ENCODE data around the gene ANKH. TPM values are rescaled to one million over a fixed set of nuclear protein-coding genes. Genes with fewer than 3 reads are reported as not detected.

Gene ANKH
- total RNA-seq, 1 experiment from 2014 or later, result 65.2 TPM

DNA sequence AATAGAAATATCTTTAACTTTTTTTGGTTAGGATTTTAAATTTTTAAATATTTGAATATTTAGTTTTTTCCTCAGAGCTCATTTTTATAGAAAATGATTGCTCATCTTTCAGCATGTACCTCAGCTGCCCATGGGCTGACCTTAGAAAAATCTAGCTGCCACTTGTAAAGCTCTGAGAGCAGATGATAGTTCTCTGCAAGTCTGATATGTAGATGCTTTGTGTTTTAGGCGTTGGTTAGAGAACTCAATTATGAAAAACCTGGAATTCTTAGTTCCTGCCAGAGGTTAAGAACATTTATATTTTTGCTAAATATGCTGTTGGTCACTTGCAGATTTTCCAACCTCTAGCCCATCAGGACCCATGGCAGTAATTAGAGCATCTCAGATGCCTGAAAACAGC lies 192.0 kb downstream of the ANKH start:
- POLR2A ChIA-PET, result no interaction called here
- Histone ChIP-seq H3K27ac (ENCODE audit: low read depth, low read length) (no peak overlapping the region), H3K9me2 (ENCODE audit: insufficient read depth) (no peaks in the 10 kb centered on the region), H3K4me3 (replicated peaks in 1 of 2; ENCODE audit: low read depth in 1 of 2, low read length in 2 of 2) (no peak overlapping the region), H3K9me3 (ENCODE audit: control insufficient read depth in 1 of 2, insufficient read depth in 1 of 2, low read depth in 1 of 2, low read length in 2 of 2) (no peaks in the 10 kb centered on the region), H4K20me1 (ENCODE audit: insufficient read depth) (no peaks in the 10 kb centered on the region), H3K79me2 (ENCODE audit: insufficient read depth, low read length) (peaks cover 52% of the 10 kb centered on the region), H3K36me3 (ENCODE audit: control insufficient read depth in 1 of 2, insufficient read depth in 2 of 2, low read length in 2 of 2) (peaks cover 10 to 20% of the 10 kb centered on the region in 2 experiments; a peak in 3 of 4 replicates), H2AFZ (ENCODE audit: low read depth, low read length, poor library complexity, severe bottlenecking) (no peak overlapping the region), H3K27me3 (ENCODE audit: insufficient read depth, low read length) (no peaks in the 10 kb centered on the region), H3K9ac (ENCODE audit: low read length) (no peak overlapping the region), H3K4me2 (ENCODE audit: low read length) (no peak overlapping the region), H3K4me1 (ENCODE audit: control insufficient read depth in 1 of 2, insufficient read depth in 2 of 2, low read length in 2 of 2) (no peaks in the 10 kb centered on the region)
- RAD21 ChIA-PET (ENCODE audit: low non-redundant PET in 1 of 2, low total read pairs in 2 of 2, uncharacterized antibody in 2 of 2, unreplicated experiment in 2 of 2), result no interaction called here
- DNase-seq (ENCODE audit: low read depth, low spot score), result no peak
- TF ChIP-seq FOSL1 (IDR thresholded peaks at IDR 0.05; ENCODE audit: low read depth), result no peak
- no peak for TF ChIP-seq JUND (IDR thresholded peaks at IDR 0.05)
- TF ChIP-seq, protein P1, sequence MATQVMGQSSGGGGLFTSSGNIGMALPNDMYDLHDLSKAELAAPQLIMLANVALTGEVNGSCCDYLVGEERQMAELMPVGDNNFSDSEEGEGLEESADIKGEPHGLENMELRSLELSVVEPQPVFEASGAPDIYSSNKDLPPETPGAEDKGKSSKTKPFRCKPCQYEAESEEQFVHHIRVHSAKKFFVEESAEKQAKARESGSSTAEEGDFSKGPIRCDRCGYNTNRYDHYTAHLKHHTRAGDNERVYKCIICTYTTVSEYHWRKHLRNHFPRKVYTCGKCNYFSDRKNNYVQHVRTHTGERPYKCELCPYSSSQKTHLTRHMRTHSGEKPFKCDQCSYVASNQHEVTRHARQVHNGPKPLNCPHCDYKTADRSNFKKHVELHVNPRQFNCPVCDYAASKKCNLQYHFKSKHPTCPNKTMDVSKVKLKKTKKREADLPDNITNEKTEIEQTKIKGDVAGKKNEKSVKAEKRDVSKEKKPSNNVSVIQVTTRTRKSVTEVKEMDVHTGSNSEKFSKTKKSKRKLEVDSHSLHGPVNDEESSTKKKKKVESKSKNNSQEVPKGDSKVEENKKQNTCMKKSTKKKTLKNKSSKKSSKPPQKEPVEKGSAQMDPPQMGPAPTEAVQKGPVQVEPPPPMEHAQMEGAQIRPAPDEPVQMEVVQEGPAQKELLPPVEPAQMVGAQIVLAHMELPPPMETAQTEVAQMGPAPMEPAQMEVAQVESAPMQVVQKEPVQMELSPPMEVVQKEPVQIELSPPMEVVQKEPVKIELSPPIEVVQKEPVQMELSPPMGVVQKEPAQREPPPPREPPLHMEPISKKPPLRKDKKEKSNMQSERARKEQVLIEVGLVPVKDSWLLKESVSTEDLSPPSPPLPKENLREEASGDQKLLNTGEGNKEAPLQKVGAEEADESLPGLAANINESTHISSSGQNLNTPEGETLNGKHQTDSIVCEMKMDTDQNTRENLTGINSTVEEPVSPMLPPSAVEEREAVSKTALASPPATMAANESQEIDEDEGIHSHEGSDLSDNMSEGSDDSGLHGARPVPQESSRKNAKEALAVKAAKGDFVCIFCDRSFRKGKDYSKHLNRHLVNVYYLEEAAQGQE (IDR thresholded peaks at IDR 0.05; ENCODE audit: low read depth), result no peak
- no peak for TF ChIP-seq CEBPB (IDR thresholded peaks at IDR 0.05; ENCODE audit: low read depth)
- TF ChIP-seq, protein P2, sequence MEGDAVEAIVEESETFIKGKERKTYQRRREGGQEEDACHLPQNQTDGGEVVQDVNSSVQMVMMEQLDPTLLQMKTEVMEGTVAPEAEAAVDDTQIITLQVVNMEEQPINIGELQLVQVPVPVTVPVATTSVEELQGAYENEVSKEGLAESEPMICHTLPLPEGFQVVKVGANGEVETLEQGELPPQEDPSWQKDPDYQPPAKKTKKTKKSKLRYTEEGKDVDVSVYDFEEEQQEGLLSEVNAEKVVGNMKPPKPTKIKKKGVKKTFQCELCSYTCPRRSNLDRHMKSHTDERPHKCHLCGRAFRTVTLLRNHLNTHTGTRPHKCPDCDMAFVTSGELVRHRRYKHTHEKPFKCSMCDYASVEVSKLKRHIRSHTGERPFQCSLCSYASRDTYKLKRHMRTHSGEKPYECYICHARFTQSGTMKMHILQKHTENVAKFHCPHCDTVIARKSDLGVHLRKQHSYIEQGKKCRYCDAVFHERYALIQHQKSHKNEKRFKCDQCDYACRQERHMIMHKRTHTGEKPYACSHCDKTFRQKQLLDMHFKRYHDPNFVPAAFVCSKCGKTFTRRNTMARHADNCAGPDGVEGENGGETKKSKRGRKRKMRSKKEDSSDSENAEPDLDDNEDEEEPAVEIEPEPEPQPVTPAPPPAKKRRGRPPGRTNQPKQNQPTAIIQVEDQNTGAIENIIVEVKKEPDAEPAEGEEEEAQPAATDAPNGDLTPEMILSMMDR (IDR thresholded peaks at IDR 0.05 in 2 of 3, conservative IDR thresholded peaks at IDR 0.05 in 1 of 3; ENCODE audit: borderline replicate concordance in 1 of 3, insufficient read depth in 1 of 3, low read depth in 2 of 3, low read length in 2 of 3), result no peak
- no peak for TF ChIP-seq SIN3A (IDR thresholded peaks at IDR 0.05; ENCODE audit: low read depth)
- TF ChIP-seq TCF7L2 (IDR thresholded peaks at IDR 0.05; ENCODE audit: borderline replicate concordance, extremely low read depth, insufficient read depth, insufficient read length), result no peak
- TF ChIP-seq ZNF274 (IDR thresholded peaks at IDR 0.05; ENCODE audit: low read depth, low read length), result no peak
- TF ChIP-seq ZFX (IDR thresholded peaks at IDR 0.05), result no peak
- TF ChIP-seq EZH2phosphoT487 (IDR thresholded peaks at IDR 0.05; ENCODE audit: borderline replicate concordance), result no peak
- no peak for TF ChIP-seq EGR1 (IDR thresholded peaks at IDR 0.05; ENCODE audit: low read depth)
- TF ChIP-seq YY1 (IDR thresholded peaks at IDR 0.05; ENCODE audit: extremely low read depth, insufficient replicate concordance, low read depth, low read length), result no peak
- no peak for TF ChIP-seq POLR2AphosphoS5 (IDR thresholded peaks at IDR 0.05; ENCODE audit: low read depth, low read length)
- TF ChIP-seq ELF1 (IDR thresholded peaks at IDR 0.05; ENCODE audit: borderline replicate concordance, low read depth), result no peak
- TF ChIP-seq, protein P3, sequence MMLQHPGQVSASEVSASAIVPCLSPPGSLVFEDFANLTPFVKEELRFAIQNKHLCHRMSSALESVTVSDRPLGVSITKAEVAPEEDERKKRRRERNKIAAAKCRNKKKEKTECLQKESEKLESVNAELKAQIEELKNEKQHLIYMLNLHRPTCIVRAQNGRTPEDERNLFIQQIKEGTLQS (IDR thresholded peaks at IDR 0.05), result no peak
- no peak for TF ChIP-seq RAD21 (IDR thresholded peaks at IDR 0.05; ENCODE audit: low read depth)
- no peak for TF ChIP-seq CBX3 (IDR thresholded peaks at IDR 0.05; ENCODE audit: low read depth)
- TF ChIP-seq, protein P4, sequence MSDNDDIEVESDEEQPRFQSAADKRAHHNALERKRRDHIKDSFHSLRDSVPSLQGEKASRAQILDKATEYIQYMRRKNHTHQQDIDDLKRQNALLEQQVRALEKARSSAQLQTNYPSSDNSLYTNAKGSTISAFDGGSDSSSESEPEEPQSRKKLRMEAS (IDR thresholded peaks at IDR 0.05), result no peak
- no TSS peak for BruUV-seq (replicated peaks)
- ATAC-seq, result no peak
- CTCF ChIA-PET, result no interaction called here
- intact Hi-C loops (cut with micrococcal nuclease), result no loop called here
